ENCODE data around the gene SLC6A11. TPM values are rescaled to one million over a fixed set of nuclear protein-coding genes. Genes with fewer than 3 reads are reported as not detected.

Gene SLC6A11
- total RNA-seq, 1 donor from 2014 or later: 3.2 TPM

- DNase-seq (ENCODE audit: low read depth) (no peak), FAIRE-seq (no peak)
- Histone ChIP-seq H3K27me3 (ENCODE audit: control insufficient read depth, insufficient read depth, low read length) (no peaks in the 10 kb centered on the region), H3K36me3 (ENCODE audit: control insufficient read depth, insufficient read depth, low read length) (no peaks in the 10 kb centered on the region), H3K4me3 (ENCODE audit: low read depth, low read length) (no peak overlapping the region)
- no peak for TF ChIP-seq CTCF (IDR thresholded peaks at IDR 0.05; ENCODE audit: insufficient read depth, low read length, severe bottlenecking)
Measured at GRCh38 chr3:10808974-10809373, 7.1 kb upstream of the SLC6A11 start.

- no peaks in the 10 kb centered on the region for H3K36me3 ChIP-seq (ENCODE audit: control insufficient read depth, insufficient read depth, low read length)
- no peak overlapping the region for H3K4me3 ChIP-seq (ENCODE audit: low read depth, low read length)
- H3K27me3 ChIP-seq (ENCODE audit: control insufficient read depth, insufficient read depth, low read length): no peaks in the 10 kb centered on the region
- peak; percentile 17 for DNase-seq (ENCODE audit: low read depth)
- peak; percentile 28 for FAIRE-seq
- TF ChIP-seq CTCF (IDR thresholded peaks at IDR 0.05; ENCODE audit: insufficient read depth, low read length, severe bottlenecking): no peak
Measured at GRCh38 chr3:10810376-10810775, 5.7 kb upstream of the SLC6A11 start.

DNA sequence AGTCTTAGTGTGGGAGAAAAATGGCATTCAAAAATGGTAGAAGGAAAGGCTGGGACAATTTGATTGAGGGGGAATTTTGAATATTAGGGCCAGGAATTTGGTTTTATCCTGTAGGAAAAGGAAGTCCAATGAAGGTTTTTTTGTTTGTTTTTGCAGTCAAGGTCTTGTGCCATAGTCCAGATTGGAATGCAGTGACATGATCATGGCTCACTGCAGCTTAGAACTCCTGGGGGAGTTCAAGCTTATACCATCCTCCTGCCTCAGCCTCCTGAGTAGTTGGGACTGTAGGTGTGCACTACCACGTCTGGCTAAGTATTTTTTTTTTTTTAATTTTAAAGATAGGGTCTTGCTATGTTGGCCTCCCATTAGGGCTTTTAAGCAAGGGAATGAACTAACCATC, 2.6 kb upstream of the SLC6A11 start:
- FAIRE-seq: no peak
- no peak for TF ChIP-seq CTCF (IDR thresholded peaks at IDR 0.05; ENCODE audit: insufficient read depth, low read length, severe bottlenecking)
- Histone ChIP-seq H3K36me3 (ENCODE audit: control insufficient read depth, insufficient read depth, low read length) (no peaks in the 10 kb centered on the region), H3K4me3 (ENCODE audit: low read depth, low read length) (no peak overlapping the region), H3K27me3 (ENCODE audit: control insufficient read depth, insufficient read depth, low read length) (no peaks in the 10 kb centered on the region)
- peak; percentile 22 for DNase-seq (ENCODE audit: low read depth)

GRCh38 chr3:10814623-10815022, 1.4 kb upstream of the SLC6A11 start:
- FAIRE-seq (peak; percentile 23), DNase-seq (ENCODE audit: low read depth) (no peak)
- Histone ChIP-seq H3K36me3 (ENCODE audit: control insufficient read depth, insufficient read depth, low read length) (no peaks in the 10 kb centered on the region), H3K27me3 (ENCODE audit: control insufficient read depth, insufficient read depth, low read length) (no peaks in the 10 kb centered on the region), H3K4me3 (ENCODE audit: low read depth, low read length) (no peak overlapping the region)
- TF ChIP-seq CTCF (IDR thresholded peaks at IDR 0.05; ENCODE audit: insufficient read depth, low read length, severe bottlenecking): no peak

- Histone ChIP-seq H3K36me3 (ENCODE audit: control insufficient read depth, insufficient read depth, low read length) (peaks cover 2% of the 10 kb centered on the region), H3K4me3 (ENCODE audit: low read depth, low read length) (peak overlapping the region; percentile 48), H3K27me3 (ENCODE audit: control insufficient read depth, insufficient read depth, low read length) (no peaks in the 10 kb centered on the region)
- no peak for TF ChIP-seq CTCF (IDR thresholded peaks at IDR 0.05; ENCODE audit: insufficient read depth, low read length, severe bottlenecking)
- DNase-seq (ENCODE audit: low read depth) (no peak), FAIRE-seq (no peak)
Measured at GRCh38 chr3:10815487-10815886, 541 bp upstream of the SLC6A11 start.

- DNase-seq (ENCODE audit: low read depth) (no peak), FAIRE-seq (no peak)
- TF ChIP-seq CTCF (IDR thresholded peaks at IDR 0.05; ENCODE audit: insufficient read depth, low read length, severe bottlenecking): no peak
- H3K36me3 ChIP-seq (ENCODE audit: control insufficient read depth, insufficient read depth, low read length): peaks cover 5% of the 10 kb centered on the region
- no peaks in the 10 kb centered on the region for H3K27me3 ChIP-seq (ENCODE audit: control insufficient read depth, insufficient read depth, low read length)
- H3K4me3 ChIP-seq (ENCODE audit: low read depth, low read length): peak overlapping the region; percentile 48
Measured at GRCh38 chr3:10816863-10817253, 830 bp downstream of the SLC6A11 start.
